ENCODE results near the gene CDKAL1. TPM values are rescaled to one million over a fixed set of nuclear protein-coding genes. Genes with fewer than 3 reads are reported as not detected.

Gene CDKAL1
- total RNA-seq, 1 experiment from 2014 or later = 13.8 TPM

GRCh38 chr6:20703049-20703448 lies 168.8 kb downstream of the CDKAL1 start:
- Histone ChIP-seq H4K20me1 (ENCODE audit: low read length) (no peaks in the 10 kb centered on the region), H3K36me3 (ENCODE audit: low read depth, low read length) (no peaks in the 10 kb centered on the region), H3K9me2 (replicated peaks; ENCODE audit: low read length) (no peaks in the 10 kb centered on the region), H3K27me3 (ENCODE audit: low read length) (no peaks in the 10 kb centered on the region), H3K79me2 (ENCODE audit: low read length) (no peaks in the 10 kb centered on the region), H3K4me3 (ENCODE audit: low read length) (no peak overlapping the region), H3F3A (ENCODE audit: low read length, unreplicated experiment) (no peaks in the 10 kb centered on the region), H2AFZ (ENCODE audit: low read length) (no peak overlapping the region), H3K4me2 (ENCODE audit: low read length) (no peak overlapping the region), H3K4me1 (ENCODE audit: insufficient read depth, low read length) (no peaks in the 10 kb centered on the region), H3K27ac (ENCODE audit: low read length) (no peak overlapping the region), H3K9me3 (ENCODE audit: low read length) (no peaks in the 10 kb centered on the region), H3K9ac (ENCODE audit: low read length) (no peak overlapping the region)
- TF ChIP-seq EZH2phosphoT487 (IDR thresholded peaks at IDR 0.05; ENCODE audit: borderline replicate concordance, low read length) (no peak), CTCF (conservative IDR thresholded peaks at IDR 0.05; ENCODE audit: low read depth, low read length) (no peak), EZH2 (IDR thresholded peaks at IDR 0.05; ENCODE audit: low read length, unreplicated experiment) (no peak)
- CTCF ChIA-PET = no interaction called here
- intact Hi-C loops (cut with micrococcal nuclease) = no loop called here
- BruUV-seq (replicated peaks) = no TSS peak
- POLR2A ChIA-PET (ENCODE audit: unreplicated experiment) = no interaction called here
- ATAC-seq (no peak), DNase-seq (no peak)

- H3K27me3 ChIP-seq (ENCODE audit: low read length) = no peaks in the 10 kb centered on the region
- H3K79me2 ChIP-seq (ENCODE audit: low read length) = no peaks in the 10 kb centered on the region
- H3F3A ChIP-seq (ENCODE audit: low read length, unreplicated experiment) = no peaks in the 10 kb centered on the region
- intact Hi-C loops (cut with micrococcal nuclease) = no loop called here
- no peaks in the 10 kb centered on the region for H3K4me1 ChIP-seq (ENCODE audit: insufficient read depth, low read length)
- H3K4me2 ChIP-seq (ENCODE audit: low read length) = no peak overlapping the region
- no TSS peak for BruUV-seq (replicated peaks)
- H4K20me1 ChIP-seq (ENCODE audit: low read length) = no peaks in the 10 kb centered on the region
- H3K9me3 ChIP-seq (ENCODE audit: low read length) = no peaks in the 10 kb centered on the region
- H3K4me3 ChIP-seq (ENCODE audit: low read length) = no peak overlapping the region
- no peak for ATAC-seq
- TF ChIP-seq CTCF (conservative IDR thresholded peaks at IDR 0.05; ENCODE audit: low read depth, low read length) = no peak
- no peak for TF ChIP-seq EZH2 (IDR thresholded peaks at IDR 0.05; ENCODE audit: low read length, unreplicated experiment)
- no peak for TF ChIP-seq EZH2phosphoT487 (IDR thresholded peaks at IDR 0.05; ENCODE audit: borderline replicate concordance, low read length)
- POLR2A ChIA-PET (ENCODE audit: unreplicated experiment) = no interaction called here
- DNase-seq = no peak
- no peaks in the 10 kb centered on the region for H3K36me3 ChIP-seq (ENCODE audit: low read depth, low read length)
- no peaks in the 10 kb centered on the region for H3K9me2 ChIP-seq (replicated peaks; ENCODE audit: low read length)
- CTCF ChIA-PET = no interaction called here
- no peak overlapping the region for H3K27ac ChIP-seq (ENCODE audit: low read length)
- no peak overlapping the region for H2AFZ ChIP-seq (ENCODE audit: low read length)
- H3K9ac ChIP-seq (ENCODE audit: low read length) = no peak overlapping the region
Observed at GRCh38 chr6:20704325-20705025, 170.2 kb downstream of the CDKAL1 start.

GRCh38 chr6:20705741-20706140 lies 171.5 kb downstream of the CDKAL1 start:
- BruUV-seq (replicated peaks) = no TSS peak
- H3K4me2 ChIP-seq (ENCODE audit: low read length) = no peak overlapping the region
- no peaks in the 10 kb centered on the region for H4K20me1 ChIP-seq (ENCODE audit: low read length)
- no peak overlapping the region for H3K4me3 ChIP-seq (ENCODE audit: low read length)
- ChIA-PET CTCF (interaction anchor here (0.6 kb wide), 1 partner anchor 319 kb away, joined by 3 read pairs; no protein-coding TSS in a partner anchor), POLR2A (ENCODE audit: unreplicated experiment) (no interaction called here)
- intact Hi-C loops (cut with micrococcal nuclease) = no loop called here
- H3K27ac ChIP-seq (ENCODE audit: low read length) = no peak overlapping the region
- no peak overlapping the region for H3K9ac ChIP-seq (ENCODE audit: low read length)
- peaks cover 2% of the 10 kb centered on the region for H3K4me1 ChIP-seq (ENCODE audit: insufficient read depth, low read length)
- no peaks in the 10 kb centered on the region for H3K9me2 ChIP-seq (replicated peaks; ENCODE audit: low read length)
- H3K9me3 ChIP-seq (ENCODE audit: low read length) = no peaks in the 10 kb centered on the region
- H3K27me3 ChIP-seq (ENCODE audit: low read length) = no peaks in the 10 kb centered on the region
- no peaks in the 10 kb centered on the region for H3K36me3 ChIP-seq (ENCODE audit: low read depth, low read length)
- no peaks in the 10 kb centered on the region for H3K79me2 ChIP-seq (ENCODE audit: low read length)
- TF ChIP-seq EZH2 (IDR thresholded peaks at IDR 0.05; ENCODE audit: low read length, unreplicated experiment) (no peak), EZH2phosphoT487 (IDR thresholded peaks at IDR 0.05; ENCODE audit: borderline replicate concordance, low read length) (no peak)
- H2AFZ ChIP-seq (ENCODE audit: low read length) = no peak overlapping the region
- DNase-seq = no peak
- no peaks in the 10 kb centered on the region for H3F3A ChIP-seq (ENCODE audit: low read length, unreplicated experiment)
- no peak for ATAC-seq
